Measurements from ENCODE around the gene CERS6.
"Not testable (repeated sequence)": the region's sequence is repeated elsewhere in the genome, so short reads cannot be mapped to it uniquely, and the experiment has no call there.

CERS6 gene

DNA sequence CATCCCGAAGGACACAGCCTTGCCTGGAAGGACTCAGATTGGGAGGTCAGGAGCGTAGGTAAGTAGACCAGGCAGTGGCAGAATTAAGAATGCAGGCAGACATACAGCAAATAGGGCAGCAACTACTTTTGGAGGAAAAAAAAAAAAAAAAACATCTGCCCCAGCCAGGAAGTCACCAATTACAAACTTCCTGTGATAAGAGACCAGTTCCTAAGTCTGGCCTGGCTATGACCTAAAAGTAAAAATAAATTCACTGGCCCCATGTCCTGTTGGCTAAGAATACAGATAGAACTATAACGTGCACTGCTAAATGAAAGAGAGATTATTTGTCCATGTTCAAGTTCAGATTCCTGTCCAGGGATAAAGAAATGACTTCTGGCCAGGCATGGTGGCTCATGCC is 301.2 kb downstream of the CERS6 start:
- Histone ChIP-seq H3K4me3 (ENCODE audit: low read depth in 1 of 5, low read length in 5 of 5) (no peak overlapping the region), H3K9ac (ENCODE audit: low read length in 5 of 5) (no peak overlapping the region), H3K9me3 (ENCODE audit: control insufficient read depth in 5 of 5, low read length in 5 of 5) (no peaks in the 10 kb centered on the region), H3K4me1 (ENCODE audit: control insufficient read depth in 5 of 5, insufficient read depth in 5 of 5, low read length in 5 of 5) (peaks cover 0 to 10% (median 0%) of the 10 kb centered on the region in 5 donors), H3K27ac (ENCODE audit: low read depth, low read length) (no peak overlapping the region), H3K36me3 (ENCODE audit: control insufficient read depth in 5 of 5, insufficient read depth in 5 of 5, low read length in 5 of 5) (peaks cover 0 to 6% (median 0%) of the 10 kb centered on the region in 5 donors), H3K27me3 (ENCODE audit: control insufficient read depth in 5 of 5, insufficient read depth in 4 of 5, low read length in 5 of 5) (no peaks in the 10 kb centered on the region)

- peaks cover 0 to 6% (median 0%) of the 10 kb centered on the region in 5 donors for H3K36me3 ChIP-seq (ENCODE audit: control insufficient read depth in 5 of 5, insufficient read depth in 5 of 5, low read length in 5 of 5)
- H3K9me3 ChIP-seq (ENCODE audit: control insufficient read depth in 5 of 5, low read length in 5 of 5) = no peaks in the 10 kb centered on the region
- peaks cover 0 to 10% (median 0%) of the 10 kb centered on the region in 5 donors for H3K4me1 ChIP-seq (ENCODE audit: control insufficient read depth in 5 of 5, insufficient read depth in 5 of 5, low read length in 5 of 5)
- no peak overlapping the region for H3K27ac ChIP-seq (ENCODE audit: low read depth, low read length)
- H3K9ac ChIP-seq (ENCODE audit: low read length in 5 of 5) = no peak overlapping the region
- no peaks in the 10 kb centered on the region for H3K27me3 ChIP-seq (ENCODE audit: control insufficient read depth in 5 of 5, insufficient read depth in 4 of 5, low read length in 5 of 5)
- no peak overlapping the region for H3K4me3 ChIP-seq (ENCODE audit: low read depth in 1 of 5, low read length in 5 of 5)
Measured at GRCh38 chr2:168758970-168759820, 303.1 kb downstream of the CERS6 start.

DNA sequence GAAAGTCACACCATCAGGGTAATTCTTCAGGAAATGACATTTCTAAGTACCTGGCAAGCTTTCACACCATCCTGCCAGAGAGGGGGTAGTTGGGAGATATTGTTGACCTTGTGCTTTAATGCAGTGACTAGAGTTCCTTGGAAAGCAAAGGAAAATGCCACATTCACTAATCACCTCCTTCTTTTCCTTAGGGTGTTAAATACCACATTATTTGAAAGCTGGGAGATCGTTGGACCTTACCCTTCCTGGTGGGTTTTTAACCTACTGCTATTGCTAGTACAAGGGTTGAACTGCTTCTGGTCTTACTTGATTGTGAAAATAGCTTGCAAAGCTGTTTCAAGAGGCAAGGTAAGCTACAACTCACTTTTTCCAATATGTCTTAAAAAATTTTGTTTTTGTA is 309.3 kb downstream of the CERS6 start:
- H3K9me3 ChIP-seq (ENCODE audit: control insufficient read depth in 5 of 5, low read length in 5 of 5) = no peaks in the 10 kb centered on the region
- no peaks in the 10 kb centered on the region for H3K27me3 ChIP-seq (ENCODE audit: control insufficient read depth in 5 of 5, insufficient read depth in 4 of 5, low read length in 5 of 5)
- H3K27ac ChIP-seq (ENCODE audit: low read depth, low read length) = no peak overlapping the region
- H3K9ac ChIP-seq (ENCODE audit: low read length in 5 of 5) = no peak overlapping the region
- H3K36me3 ChIP-seq (ENCODE audit: control insufficient read depth in 5 of 5, insufficient read depth in 5 of 5, low read length in 5 of 5) = peaks cover 0 to 6% (median 0%) of the 10 kb centered on the region in 5 donors
- H3K4me1 ChIP-seq (ENCODE audit: control insufficient read depth in 5 of 5, insufficient read depth in 5 of 5, low read length in 5 of 5) = no peaks in the 10 kb centered on the region
- H3K4me3 ChIP-seq (ENCODE audit: low read depth in 1 of 5, low read length in 5 of 5) = no peak overlapping the region

GRCh38 chr2:168766600-168766999 is 310.5 kb downstream of the CERS6 start:
- H3K27me3 ChIP-seq (ENCODE audit: control insufficient read depth in 5 of 5, insufficient read depth in 4 of 5, low read length in 5 of 5) = no peaks in the 10 kb centered on the region
- H3K9ac ChIP-seq (ENCODE audit: low read length in 5 of 5) = no peak overlapping the region
- no peaks in the 10 kb centered on the region for H3K9me3 ChIP-seq (ENCODE audit: control insufficient read depth in 5 of 5, low read length in 5 of 5)
- peaks cover 0 to 6% (median 0%) of the 10 kb centered on the region in 5 donors for H3K36me3 ChIP-seq (ENCODE audit: control insufficient read depth in 5 of 5, insufficient read depth in 5 of 5, low read length in 5 of 5)
- no peak overlapping the region for H3K4me3 ChIP-seq (ENCODE audit: low read depth in 1 of 5, low read length in 5 of 5)
- H3K27ac ChIP-seq (ENCODE audit: low read depth, low read length) = no peak overlapping the region
- H3K4me1 ChIP-seq (ENCODE audit: control insufficient read depth in 5 of 5, insufficient read depth in 5 of 5, low read length in 5 of 5) = no peaks in the 10 kb centered on the region

GRCh38 chr2:168767258-168767657 is 311.2 kb downstream of the CERS6 start:
- H3K27me3 ChIP-seq (ENCODE audit: control insufficient read depth in 5 of 5, insufficient read depth in 4 of 5, low read length in 5 of 5) = no peaks in the 10 kb centered on the region
- no peak overlapping the region for H3K27ac ChIP-seq (ENCODE audit: low read depth, low read length)
- H3K9ac ChIP-seq (ENCODE audit: low read length in 5 of 5) = no peak overlapping the region
- peaks cover 0 to 6% (median 0%) of the 10 kb centered on the region in 5 donors for H3K36me3 ChIP-seq (ENCODE audit: control insufficient read depth in 5 of 5, insufficient read depth in 5 of 5, low read length in 5 of 5)
- no peaks in the 10 kb centered on the region for H3K4me1 ChIP-seq (ENCODE audit: control insufficient read depth in 5 of 5, insufficient read depth in 5 of 5, low read length in 5 of 5)
- no peaks in the 10 kb centered on the region for H3K9me3 ChIP-seq (ENCODE audit: control insufficient read depth in 5 of 5, low read length in 5 of 5)
- no peak overlapping the region for H3K4me3 ChIP-seq (ENCODE audit: low read depth in 1 of 5, low read length in 5 of 5)

- not testable (repeated sequence) for H3K9me3 ChIP-seq (ENCODE audit: control insufficient read depth in 5 of 5, low read length in 5 of 5); H3K27me3 ChIP-seq (ENCODE audit: control insufficient read depth in 5 of 5, insufficient read depth in 4 of 5, low read length in 5 of 5); H3K4me3 ChIP-seq (ENCODE audit: low read depth in 1 of 5, low read length in 5 of 5); H3K36me3 ChIP-seq (ENCODE audit: control insufficient read depth in 5 of 5, insufficient read depth in 5 of 5, low read length in 5 of 5); H3K27ac ChIP-seq (ENCODE audit: low read depth, low read length); H3K4me1 ChIP-seq (ENCODE audit: control insufficient read depth in 5 of 5, insufficient read depth in 5 of 5, low read length in 5 of 5); H3K9ac ChIP-seq (ENCODE audit: low read length in 5 of 5)
Measured at GRCh38 chr2:168768357-168768756, 312.3 kb downstream of the CERS6 start.

DNA sequence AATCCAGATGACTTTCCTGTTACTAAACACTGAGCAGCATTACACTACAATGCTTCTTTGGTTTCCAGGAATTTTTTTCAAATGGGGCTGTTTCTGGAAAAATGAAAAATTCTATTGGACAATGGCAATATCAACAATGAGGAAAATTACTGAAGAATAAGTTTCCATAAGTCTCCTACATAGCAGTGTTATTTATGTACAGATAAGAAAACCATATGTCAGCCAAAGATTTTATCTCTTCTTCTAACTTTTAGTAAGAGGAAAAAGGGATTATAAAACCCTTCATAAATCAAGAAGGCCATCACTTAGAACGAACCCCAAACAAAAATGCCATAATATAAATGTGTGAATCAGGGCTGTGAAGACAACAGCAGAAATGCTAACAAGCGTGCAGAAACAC is 314.7 kb downstream of the CERS6 start:
- peaks cover 0 to 6% (median 0%) of the 10 kb centered on the region in 5 donors for H3K36me3 ChIP-seq (ENCODE audit: control insufficient read depth in 5 of 5, insufficient read depth in 5 of 5, low read length in 5 of 5)
- peaks cover 0 to 2% (median under 1%) of the 10 kb centered on the region in 5 donors for H3K9me3 ChIP-seq (ENCODE audit: control insufficient read depth in 5 of 5, low read length in 5 of 5)
- H3K27me3 ChIP-seq (ENCODE audit: control insufficient read depth in 5 of 5, insufficient read depth in 4 of 5, low read length in 5 of 5) = no peaks in the 10 kb centered on the region
- H3K9ac ChIP-seq (ENCODE audit: low read length in 5 of 5) = no peak overlapping the region
- no peak overlapping the region for H3K27ac ChIP-seq (ENCODE audit: low read depth, low read length)
- H3K4me1 ChIP-seq (ENCODE audit: control insufficient read depth in 5 of 5, insufficient read depth in 5 of 5, low read length in 5 of 5) = peaks cover 0 to 5% (median 0%) of the 10 kb centered on the region in 5 donors
- no peak overlapping the region for H3K4me3 ChIP-seq (ENCODE audit: low read depth in 1 of 5, low read length in 5 of 5)

DNA sequence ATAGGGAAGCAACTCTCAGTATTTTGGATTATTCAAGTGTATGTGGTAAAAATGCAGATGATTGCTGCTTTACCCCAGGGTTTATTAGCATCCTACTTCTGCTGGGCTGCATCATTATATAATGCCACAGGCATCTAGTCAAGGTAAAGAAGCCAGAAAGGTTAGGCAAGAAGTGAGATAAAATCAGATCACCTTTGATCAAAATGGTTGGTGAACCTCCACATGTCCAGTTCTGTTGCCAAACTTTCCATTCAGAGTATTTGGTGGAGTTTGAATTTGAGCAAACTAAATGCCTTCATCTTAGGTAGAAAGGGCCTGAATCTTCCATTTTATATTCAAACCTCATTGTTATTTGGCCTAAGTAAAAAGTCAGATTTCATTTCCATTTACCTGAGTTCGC is 316.6 kb downstream of the CERS6 start:
- Histone ChIP-seq H3K4me3 (ENCODE audit: low read depth in 1 of 5, low read length in 5 of 5) (no peak overlapping the region), H3K27ac (ENCODE audit: low read depth, low read length) (no peak overlapping the region)

GRCh38 chr2:168773128-168773527 is 317.1 kb downstream of the CERS6 start:
- no peaks in the 10 kb centered on the region for H3K36me3 ChIP-seq (ENCODE audit: control insufficient read depth in 5 of 5, insufficient read depth in 5 of 5, low read length in 5 of 5)
- H3K4me3 ChIP-seq (ENCODE audit: low read depth in 1 of 5, low read length in 5 of 5) = no peak overlapping the region
- no peaks in the 10 kb centered on the region for H3K27me3 ChIP-seq (ENCODE audit: control insufficient read depth in 5 of 5, insufficient read depth in 4 of 5, low read length in 5 of 5)
- peaks cover 0 to 5% (median 0%) of the 10 kb centered on the region in 5 donors for H3K4me1 ChIP-seq (ENCODE audit: control insufficient read depth in 5 of 5, insufficient read depth in 5 of 5, low read length in 5 of 5)
- no peak overlapping the region for H3K9ac ChIP-seq (ENCODE audit: low read length in 5 of 5)
- no peak overlapping the region for H3K27ac ChIP-seq (ENCODE audit: low read depth, low read length)
- H3K9me3 ChIP-seq (ENCODE audit: control insufficient read depth in 5 of 5, low read length in 5 of 5) = peaks cover 0 to 7% (median 4%) of the 10 kb centered on the region in 5 donors

More for the DNA sequence above, 316.6 kb downstream of the CERS6 start:
- Histone ChIP-seq H3K9ac (ENCODE audit: low read length in 5 of 5) (no peak overlapping the region), H3K9me3 (ENCODE audit: control insufficient read depth in 5 of 5, low read length in 5 of 5) (peaks cover 0 to 7% (median 4%) of the 10 kb centered on the region in 5 donors), H3K36me3 (ENCODE audit: control insufficient read depth in 5 of 5, insufficient read depth in 5 of 5, low read length in 5 of 5) (no peaks in the 10 kb centered on the region), H3K27me3 (ENCODE audit: control insufficient read depth in 5 of 5, insufficient read depth in 4 of 5, low read length in 5 of 5) (no peaks in the 10 kb centered on the region), H3K4me1 (ENCODE audit: control insufficient read depth in 5 of 5, insufficient read depth in 5 of 5, low read length in 5 of 5) (peaks cover 0 to 5% (median 0%) of the 10 kb centered on the region in 5 donors)

GRCh38 chr2:168773719-168774521 is 317.8 kb downstream of the CERS6 start:
- Histone ChIP-seq H3K4me1 (ENCODE audit: control insufficient read depth in 5 of 5, insufficient read depth in 5 of 5, low read length in 5 of 5) (peaks cover 0 to 5% (median 0%) of the 10 kb centered on the region in 5 donors), H3K36me3 (ENCODE audit: control insufficient read depth in 5 of 5, insufficient read depth in 5 of 5, low read length in 5 of 5) (no peaks in the 10 kb centered on the region), H3K27ac (ENCODE audit: low read depth, low read length) (no peak overlapping the region), H3K9ac (ENCODE audit: low read length in 5 of 5) (no peak overlapping the region), H3K9me3 (ENCODE audit: control insufficient read depth in 5 of 5, low read length in 5 of 5) (peaks cover 0 to 7% (median 4%) of the 10 kb centered on the region in 5 donors), H3K27me3 (ENCODE audit: control insufficient read depth in 5 of 5, insufficient read depth in 4 of 5, low read length in 5 of 5) (no peaks in the 10 kb centered on the region), H3K4me3 (ENCODE audit: low read depth in 1 of 5, low read length in 5 of 5) (no peak overlapping the region)
